Measurements from ENCODE around the gene MAP2K2.
A peak's percentile ranks its signal among the peaks of the same experiment; 100 is the strongest.

The MAP2K2 gene

DNA sequence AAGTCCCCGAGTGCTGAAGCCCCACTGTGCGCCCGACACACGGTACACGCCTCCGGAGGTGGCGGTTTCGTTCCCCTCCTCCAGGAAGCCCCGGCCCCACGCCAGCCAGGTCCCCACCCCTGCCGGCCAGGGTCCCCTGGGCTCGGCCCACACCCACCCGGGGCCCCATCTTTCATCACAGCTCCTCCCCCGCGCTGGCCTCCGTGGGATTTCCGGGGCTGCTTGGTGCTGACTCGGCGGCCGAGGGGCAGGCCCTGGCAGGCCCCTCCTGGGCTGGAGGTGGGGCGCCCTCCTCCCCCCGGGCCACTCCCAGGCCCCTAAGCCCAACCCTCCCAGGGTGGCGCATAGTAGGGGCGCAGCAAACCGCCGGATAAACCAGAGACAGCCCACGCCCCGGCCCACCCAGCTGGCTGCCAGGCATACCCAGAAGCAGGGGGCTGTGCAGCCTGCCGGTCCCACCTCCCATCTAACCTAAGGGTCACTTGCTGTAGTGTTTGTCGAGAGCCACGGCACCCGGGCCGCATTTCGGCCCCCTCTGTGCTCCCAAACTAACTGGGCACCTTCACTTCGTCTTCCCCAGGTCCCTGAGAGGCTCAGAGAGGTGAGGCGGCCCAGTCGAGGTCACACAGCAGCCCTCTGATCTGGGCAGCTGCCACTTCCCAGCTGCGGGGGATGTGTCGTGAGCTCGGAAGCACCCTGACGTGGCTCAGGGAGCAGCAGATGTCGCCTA is 63.9 kb downstream of the MAP2K2 start:
- DNase-seq, result peak; percentile 46

DNA sequence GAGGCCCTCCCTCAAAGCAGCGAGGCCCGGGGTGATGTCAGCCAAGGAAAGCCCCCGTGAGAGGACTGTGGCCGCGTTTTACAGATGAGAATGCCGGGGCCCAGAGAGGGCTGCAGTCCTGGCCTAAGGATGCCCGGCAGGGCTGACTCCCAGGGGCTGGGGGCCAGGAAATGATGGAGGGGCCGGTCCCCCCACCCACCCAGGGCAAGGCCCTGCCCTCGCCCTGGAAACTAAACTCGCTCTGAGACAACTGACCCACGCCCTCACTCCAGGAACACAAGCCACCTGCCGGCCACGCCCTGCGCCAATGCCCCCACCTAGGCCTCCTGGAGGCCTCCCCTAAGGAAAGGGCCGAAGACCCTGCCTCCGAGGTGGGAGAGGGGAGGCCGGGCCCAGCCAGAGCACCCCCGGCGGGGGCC is 64.5 kb downstream of the MAP2K2 start:
- DNase-seq, result no peak

DNA sequence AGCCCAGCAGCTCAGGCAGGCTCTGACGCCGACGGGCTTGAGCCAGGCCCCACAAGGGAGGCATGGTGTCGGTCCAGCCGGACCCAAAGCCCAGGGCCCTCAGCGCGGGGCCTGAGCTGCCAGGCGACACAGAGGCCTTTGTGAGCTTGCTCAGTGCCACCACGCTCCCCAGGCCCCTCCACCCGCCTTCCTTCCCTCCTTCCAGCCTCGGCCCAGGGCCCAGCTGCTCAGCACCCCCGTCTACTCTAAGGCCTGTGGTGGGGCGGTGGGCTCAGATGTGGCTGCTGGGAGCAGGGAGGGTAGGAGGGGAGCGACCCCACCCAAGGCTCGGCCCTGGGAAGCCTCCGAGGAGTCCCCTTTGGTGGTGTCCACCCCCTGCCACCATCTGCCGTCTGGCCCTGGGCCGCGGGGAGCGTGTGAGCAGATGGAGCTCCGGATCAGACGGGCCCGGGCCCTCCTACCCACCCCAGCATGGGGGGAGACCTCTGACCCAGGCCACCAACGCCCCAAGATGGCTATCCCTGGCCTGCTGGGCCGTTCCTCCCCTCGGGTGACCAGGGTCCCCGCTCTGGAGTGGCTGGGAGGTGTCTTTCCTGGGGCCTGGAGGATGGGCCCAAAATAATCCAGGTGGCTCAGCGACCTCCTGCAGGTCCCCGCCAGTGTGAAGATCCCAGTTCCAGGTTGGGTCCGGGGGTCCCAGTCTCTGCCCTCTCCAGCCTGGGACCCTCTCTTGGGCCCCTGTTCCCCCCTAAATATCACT is 65.0 kb downstream of the MAP2K2 start:
- DNase-seq, result no peak

DNA sequence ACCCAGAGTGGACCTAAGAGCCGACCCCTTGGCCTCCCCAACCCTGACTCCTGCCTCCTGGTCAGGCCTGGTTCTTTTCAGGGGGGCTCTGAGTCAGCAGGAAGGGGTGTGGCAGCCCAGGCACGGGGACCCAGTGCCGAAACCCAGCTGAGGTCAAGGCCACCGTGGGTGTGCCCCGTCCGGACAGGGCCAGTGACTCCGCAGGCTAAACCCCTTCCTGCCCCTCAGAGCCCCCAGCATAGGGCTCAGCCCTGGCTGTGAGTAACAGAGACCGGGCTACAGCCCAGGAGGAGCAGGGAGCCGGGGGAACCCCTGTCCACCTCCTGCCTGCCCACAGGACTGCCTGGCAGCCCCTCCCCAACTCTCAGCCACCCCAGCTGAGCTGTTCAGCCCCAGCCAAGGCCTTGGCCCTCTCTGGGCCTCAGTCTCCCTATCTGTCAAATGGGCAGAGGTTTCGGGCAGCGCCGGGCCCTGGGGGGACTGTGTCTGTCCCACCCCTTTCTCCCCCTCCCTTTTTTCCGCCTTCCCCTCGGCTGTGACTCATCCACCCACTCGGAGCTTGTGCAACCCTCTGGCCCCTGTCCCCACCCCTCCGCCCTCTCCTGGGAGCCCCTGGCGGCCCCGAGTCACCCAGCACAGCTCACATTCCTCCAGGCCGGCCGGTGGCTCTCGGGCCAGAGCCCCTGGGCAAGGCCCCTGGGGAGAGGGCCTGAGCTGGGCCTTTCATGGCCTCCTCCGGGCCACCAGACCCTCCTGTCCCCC is 65.8 kb downstream of the MAP2K2 start:
- peak; percentile 47 for DNase-seq

DNA sequence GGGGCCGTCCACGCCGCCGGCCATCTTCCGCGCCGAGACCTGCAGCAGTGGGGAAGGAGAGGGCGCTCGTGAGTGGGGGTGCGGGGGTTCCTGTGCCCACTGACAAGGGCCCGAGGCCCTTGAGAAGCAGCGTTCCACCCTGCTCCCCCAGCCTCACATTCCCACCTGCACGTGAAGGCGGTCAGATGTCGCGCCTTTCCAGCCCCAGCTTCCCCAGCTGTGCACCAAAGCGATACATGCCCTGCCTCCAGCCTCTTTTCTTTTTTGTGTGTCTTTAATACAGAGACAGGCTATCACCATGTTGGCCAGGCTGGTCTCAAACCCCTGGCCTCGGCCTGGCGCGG is 68.7 kb downstream of the MAP2K2 start:
- no peak for DNase-seq

DNA sequence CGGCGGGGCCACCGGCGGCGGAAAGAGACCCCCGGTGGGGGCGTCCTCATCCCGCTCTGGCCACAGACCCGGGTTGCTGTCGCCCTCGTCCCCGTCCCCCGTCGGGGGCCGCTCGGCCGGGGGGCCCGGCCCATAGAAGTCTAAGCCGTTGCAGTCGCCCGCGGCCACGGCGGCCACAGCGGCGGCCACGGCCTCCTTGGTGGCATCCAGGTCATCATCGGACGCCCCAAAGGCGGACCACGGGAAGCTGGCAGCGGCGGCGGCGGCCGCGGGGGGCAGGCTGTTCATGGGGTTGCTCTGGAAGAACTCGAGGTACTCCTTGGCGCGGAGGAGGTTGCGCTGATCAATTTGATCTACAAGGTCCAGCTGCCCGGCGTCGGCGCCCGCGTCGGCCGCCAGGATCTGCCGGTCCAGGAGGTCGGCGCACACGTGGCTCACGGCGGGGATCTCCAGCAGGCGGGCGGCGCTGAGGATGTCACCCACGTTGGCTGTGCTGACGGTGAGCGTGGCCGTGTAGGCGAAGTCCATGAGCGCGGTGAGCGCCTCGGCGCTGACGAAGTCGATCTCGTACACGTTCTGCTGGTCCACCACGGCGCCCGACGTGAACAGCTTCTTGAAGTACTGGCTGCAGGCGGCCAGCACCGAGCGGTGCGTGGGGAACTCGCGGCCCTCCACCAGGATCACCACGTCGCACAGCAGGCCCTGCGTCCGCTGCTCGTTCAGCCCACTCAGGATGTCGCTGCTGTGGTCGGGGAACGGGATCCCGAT is 69.3 kb downstream of the MAP2K2 start:
- no peak for DNase-seq

DNA sequence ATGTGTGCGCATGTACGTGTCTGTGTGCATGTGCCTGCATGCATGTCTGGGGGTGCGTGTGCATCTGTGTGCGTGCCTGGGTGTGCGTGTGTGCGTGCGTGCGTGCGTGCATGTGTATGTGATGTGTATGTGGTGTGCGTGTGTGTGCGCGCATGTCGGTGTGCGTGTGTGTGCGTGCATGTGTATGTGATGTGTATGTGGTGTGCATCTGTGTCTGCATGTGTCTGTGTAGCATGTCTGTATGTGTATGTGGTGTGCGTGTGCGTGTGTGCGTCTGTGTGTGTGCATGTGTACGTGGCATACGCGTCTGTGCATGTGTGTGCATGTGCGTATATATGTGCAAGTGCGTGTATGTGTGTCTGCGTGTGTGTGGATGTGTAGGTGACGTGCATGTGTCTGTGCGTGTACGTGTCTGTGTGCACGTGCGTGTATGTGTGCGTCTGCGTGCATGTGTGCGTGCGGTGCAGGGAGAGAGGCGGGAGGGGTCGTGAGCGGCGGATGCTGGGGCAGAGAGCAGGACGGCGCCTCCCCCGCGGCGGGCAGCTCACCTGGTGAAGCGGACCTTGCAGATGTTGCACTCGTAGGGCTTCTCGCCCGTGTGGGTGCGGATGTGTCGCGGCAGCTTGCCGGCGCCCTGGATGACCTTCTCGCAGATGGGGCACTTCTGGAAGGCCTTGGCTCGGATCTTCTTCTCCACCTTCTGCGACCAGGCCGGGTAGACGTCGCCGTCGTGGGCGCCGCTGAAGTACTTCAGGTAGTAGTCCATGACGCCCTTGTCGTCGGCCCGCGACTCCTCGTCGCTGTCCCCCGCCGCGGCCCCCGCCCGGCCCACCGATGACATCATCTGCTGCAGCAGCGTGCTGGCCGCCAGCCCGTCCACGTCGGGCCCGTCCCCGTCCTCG is 70.2 kb downstream of the MAP2K2 start:
- DNase-seq, result no peak

DNA sequence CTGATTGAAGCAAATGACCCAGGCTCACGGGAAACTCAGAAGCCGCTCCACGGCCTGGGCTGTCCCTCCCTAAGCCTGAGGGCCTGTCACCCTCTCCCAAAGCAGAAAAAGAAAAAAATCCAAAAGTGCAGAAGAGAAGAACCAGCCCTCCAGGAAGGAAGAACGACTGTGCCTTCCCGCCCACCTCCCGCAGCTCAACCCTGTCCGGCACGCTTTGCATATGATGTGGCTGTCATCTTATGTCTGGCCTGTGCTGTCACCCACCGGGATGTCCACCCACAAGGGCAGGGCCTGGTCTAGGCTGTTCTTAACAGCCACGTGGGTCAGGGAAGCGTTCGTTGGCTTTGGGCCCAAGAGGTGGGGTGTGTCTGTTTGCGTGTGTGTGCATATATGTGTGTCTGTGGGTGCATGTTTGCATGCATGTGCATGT is 70.9 kb downstream of the MAP2K2 start:
- no peak for DNase-seq

DNA sequence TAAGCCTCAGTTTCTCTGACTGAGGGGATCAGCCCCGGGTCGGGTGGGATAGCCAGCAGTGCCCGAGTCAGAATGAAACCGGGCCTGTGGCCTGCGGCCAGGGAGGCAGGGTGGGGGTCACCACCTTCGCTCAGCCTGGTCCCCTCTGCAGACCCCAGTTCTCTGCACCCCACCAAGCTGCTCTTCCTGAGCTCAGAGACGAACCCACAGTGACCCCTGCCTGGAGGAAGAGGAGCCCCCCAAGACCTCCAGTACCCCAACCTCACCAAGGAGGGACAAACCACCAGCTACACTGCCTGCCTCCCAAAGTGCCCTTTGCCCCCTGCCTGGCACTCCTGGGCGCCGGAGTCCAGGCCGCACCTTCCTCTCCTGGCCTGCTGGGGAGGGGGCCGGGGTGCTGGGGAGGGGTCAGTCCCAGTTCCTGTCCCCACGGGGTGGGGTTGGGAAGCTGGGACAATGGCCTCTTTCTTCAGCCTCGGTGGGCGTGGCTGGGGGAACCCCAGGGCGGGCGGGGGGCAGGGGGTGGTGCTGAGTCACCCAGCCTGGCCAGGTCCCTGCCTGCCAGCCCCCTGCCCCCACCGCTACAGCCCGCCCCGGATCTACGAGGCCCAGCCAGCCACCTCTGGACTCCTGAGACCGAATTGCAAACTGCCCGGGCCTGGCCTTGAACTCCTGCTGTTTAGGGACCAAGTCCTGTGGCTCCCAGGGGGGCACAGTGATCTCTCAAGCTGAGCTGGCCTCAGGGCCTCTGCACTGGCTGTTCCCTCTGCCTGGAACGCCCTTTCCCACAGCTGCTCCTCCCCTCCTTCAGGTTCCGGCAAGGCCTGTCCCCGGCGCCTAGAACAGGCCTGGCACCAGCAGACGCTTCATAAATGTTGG is 71.6 kb downstream of the MAP2K2 start:
- no peak for DNase-seq

DNA sequence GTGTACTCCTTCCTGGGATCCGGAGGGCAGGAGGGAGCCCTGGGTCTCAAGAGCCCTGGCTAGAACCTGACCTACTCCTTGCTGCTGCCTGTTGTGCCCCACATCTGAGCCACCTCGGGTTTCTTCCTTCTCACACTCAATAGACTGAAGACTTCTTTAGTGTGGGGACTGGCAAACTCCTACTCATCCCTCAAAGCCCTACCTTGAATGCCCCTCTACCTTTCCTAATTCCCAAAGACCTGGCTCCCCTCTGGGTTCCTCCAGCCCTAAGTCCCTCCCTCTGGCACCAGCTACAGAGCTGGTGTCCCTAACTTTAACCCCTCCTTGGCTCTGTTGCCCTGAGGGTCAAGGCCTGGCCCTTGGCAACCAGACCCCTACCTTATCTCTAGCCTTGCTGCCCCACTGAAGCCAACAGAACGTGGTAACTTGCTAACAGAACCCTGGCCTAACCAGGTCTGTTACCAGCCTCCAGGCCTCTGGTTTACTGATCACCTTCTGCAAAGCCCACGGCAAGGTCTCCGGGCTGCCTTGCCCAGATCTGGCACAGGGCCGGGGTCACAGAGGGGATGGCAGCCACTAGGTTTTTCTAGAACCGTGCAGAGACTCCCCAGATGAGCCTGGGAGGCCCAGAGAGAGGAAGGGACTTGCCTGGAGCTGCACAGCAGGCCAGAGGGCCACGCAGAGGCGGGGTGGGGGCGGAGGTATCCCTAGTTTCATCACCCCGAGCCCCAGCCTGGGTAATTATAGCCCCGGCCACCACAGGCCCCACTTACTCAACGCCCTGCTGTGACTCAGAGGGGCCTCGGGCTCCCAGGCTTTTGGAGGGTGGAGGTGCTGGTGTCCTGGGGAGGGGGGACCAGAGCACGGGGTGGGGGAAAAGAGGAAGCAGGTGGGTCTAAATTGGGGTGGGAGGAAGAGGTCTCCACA is 72.5 kb downstream of the MAP2K2 start:
- no peak for DNase-seq

DNA sequence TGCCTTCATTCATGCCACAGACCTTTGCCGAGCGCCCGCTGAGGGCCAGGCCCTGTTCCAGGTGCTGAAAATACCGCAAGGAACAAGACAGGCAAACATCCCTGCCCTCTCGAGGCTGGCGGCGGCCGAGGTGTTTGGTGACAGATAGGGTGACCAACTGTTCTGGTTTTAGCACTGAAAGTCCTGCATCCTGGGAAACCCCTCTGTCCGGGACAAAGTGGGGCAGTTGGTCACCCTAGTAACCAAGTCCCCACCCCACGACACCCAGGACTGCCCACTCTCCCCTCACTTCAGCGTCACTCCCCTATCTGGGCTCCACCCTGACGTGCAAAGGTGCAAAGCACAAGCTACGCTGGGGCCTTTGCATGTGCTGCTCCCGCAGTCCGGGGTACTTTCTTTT is 74.5 kb downstream of the MAP2K2 start:
- DNase-seq, result no peak

DNA sequence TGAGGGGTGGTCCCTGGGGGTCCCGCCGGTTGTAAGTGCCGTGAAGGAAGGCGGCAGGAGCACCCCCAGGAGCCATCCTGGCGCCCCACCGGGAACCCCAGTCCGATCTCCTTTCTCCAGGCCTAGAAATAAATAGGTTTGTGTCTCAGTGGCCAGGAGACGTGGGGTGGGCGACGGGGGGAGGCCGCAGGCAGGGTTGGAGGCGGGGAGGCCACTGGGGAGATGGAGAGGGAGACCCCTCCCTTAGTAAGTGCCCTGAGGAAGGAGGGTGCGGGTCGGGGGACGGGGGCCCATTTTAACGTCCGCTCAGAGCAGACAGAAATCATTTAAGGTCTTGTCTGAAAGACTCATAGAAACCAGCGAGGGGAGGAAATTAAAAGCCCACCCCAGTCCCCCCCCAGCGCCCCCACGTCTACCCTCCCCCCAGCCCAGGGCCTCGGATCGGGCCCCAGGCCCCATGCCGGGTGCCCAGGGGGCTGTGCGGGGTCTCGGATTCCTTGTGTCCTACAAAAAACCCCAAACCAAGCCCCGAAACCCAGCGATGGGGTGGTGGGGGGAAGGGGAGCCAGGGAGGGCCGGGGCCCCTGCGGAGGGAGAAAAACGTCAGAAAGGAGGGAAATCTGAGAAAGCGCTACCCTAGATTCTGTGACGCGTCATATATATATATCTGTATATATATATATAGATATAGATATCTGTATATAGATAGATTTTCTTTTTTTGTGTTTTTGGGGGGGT is 76.8 kb downstream of the MAP2K2 start:
- DNase-seq, result no peak

DNA sequence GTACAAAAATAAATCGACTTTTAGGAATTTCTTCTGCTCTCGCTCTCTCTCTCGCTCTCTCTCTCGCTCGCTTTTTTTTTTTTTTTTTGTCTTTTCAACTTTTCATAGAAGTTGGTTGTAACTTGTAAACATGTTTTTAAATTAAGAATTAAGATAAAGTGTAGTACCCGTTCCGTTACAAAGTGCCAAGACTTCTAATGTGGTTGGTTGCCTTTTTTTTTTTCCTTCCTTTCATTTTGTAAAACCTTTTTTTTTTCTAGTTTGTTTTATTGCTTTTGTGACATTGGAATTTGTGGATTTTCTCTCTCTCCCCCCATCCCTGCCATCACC is 77.6 kb downstream of the MAP2K2 start:
- DNase-seq, result no peak

DNA sequence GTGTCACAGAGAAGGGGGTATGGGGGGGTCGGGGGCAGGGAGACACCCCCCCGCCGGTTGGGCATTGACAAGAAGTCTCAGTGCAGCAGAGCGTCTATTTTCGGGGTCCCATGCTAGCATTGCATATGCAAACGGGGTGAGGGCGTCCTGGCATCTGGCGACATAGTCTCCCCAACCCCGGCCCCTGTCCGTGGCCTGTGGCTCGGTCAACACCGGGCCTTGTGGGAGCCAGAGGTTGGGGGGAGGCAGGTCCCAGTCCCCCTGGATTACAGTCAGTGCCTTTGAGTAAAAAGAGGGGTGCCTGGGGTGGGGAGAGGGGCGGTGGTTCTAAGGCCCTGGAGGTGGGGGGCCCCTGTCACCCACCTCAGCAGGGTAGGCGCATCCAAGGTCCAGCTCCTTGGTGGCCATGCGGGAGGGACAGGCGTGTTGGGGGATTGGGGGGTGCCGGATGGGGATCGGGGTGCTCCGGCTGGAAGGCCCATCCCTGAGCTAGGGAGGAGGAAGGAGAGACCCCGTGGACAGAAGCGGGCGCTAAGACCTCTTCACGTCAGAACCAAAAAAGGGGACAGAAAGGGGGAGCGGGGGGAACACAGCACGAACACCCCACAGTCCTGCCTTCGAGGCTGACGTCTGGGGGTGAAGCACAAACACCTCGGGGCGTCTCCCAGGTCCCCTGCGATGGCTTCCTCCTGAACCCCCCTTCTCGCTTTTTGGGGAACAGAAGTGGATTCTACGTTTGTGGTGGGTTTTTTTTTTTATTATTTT is 78.1 kb downstream of the MAP2K2 start:
- no peak for DNase-seq

DNA sequence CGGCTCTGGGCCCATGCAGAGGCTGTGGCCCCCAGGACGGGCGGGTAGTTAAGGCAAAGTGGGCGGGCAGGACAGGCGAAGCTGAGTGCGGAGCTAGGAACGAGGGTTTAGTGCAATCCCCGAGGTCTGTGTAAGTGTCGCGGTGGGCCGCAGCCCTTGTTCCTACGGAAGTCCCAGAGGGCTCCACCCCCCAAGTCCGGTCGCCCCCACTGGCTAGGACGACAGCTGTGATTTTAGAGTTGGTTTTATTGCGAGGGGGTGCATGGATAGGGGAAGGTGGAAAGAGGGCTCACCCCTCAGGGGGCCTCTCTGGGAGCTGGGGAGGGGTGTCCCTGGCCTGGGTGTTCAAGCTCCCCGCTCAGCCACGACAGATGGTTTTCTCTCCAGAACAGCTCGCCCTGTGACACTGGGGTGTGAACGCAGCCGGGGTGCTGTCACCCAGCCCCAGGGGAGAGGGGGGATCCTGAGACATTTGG is 78.9 kb downstream of the MAP2K2 start:
- DNase-seq, result no peak

DNA sequence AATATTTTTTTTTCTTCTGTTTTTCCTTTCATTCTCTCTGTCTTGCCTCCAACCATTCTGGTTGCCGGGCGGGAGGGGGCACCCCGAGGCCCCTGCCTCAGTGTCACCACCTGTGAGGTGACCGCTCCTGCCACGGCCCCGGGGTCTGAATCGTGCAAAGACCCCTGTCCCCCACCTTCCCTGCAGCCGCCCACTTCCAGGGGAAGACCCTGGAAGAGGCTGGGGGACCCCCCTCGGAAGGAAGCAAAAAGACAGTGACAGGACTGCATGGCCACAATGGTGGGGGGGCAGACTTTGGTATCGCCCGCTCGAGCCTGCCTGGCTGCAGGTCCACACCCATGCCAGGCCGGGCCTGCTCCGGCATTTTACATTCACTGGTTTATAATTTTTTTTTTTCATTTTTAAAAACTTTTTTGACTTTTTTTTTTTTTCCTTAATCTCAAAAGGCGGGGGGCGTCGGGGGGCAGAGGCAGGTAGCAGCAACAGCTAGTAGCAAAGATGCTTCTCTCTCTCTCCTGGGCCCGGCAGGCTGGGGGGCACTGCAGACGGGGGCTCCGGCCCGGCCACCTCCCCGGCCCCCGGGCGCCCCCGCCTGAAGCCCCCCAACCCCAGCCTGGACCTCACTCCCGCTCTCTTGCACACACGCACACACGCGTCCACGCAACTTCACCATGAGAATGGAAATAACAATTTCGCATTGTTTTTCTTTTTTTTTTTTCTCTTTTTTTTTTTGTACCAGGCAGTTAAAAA is 79.8 kb downstream of the MAP2K2 start:
- DNase-seq, result no peak

DNA sequence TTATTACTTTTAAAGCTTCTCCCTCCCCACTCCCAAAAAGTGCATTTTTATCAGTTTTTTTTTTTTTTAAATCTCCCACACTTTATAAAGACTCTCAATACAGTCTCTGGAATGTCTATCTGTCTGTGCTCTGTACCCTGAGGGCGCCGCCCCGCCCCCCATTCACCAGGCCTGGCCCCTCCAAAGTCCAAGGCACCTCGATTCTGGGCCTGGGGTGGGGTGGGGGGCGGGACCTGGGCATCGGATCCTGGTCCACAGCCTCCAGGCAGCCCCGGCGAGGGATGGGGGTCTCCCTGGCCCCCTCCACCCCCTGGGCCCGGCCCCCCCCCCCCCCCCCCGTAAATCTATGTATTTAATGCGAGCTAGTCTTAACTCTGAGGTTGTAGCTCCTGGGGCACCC is 80.5 kb downstream of the MAP2K2 start:
- DNase-seq, result no peak

DNA sequence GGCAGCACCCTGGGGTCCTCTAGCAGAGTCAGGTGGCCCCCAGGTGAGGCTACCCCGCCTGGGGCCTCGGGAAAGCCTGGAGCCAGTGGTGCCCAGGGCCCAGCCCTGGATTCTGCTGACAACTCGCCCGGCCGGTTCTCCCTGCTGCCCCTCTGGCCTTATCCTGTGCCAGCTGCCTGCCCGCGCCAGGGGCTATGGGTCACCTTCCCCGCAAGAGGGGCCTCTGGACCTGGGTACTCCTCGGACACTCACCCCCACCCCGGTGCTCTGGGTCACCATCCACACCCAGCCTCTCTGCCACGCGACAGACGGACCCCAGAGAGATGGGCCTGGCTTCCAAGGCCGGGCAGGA is 81.2 kb downstream of the MAP2K2 start:
- no peak for DNase-seq
